GM23338 (cell line): ENCODE measurements around the gene CACTIN. TPM values are rescaled to one million over a fixed set of nuclear protein-coding genes. Genes with fewer than 3 reads are reported as not detected.

ENCODE experiments used
- ATAC-seq: fragments of 200-7000 bp; cut with Tn5 transposase; 3 replicates; pipeline ENCODE4 v1.9.1; 2020
- DNase-seq: peaks from one replicate; pipeline ENCODE4 v3.0.0-alpha.2; 2015; ENCODE audit warnings: low spot score
- H2AFZ ChIP-seq: fragments of 200-600 bp; sonication (generic); 2 replicates; pipeline ENCODE4 v1.8.0; 2016; ENCODE audit warnings: antibody characterized with exemption, mild to moderate bottlenecking, moderate library complexity
- H3F3A ChIP-seq: fragments of 200-600 bp; sonication (generic); replicated peaks from 2 replicates; pipeline ENCODE4 v1.8.0; 2017; ENCODE audit warnings: antibody characterized with exemption, mixed run types, low read depth
- H3K27ac ChIP-seq: fragments of 200-600 bp; sonication (generic); 2 replicates; pipeline ENCODE4 v1.6.1; 2016; ENCODE audit warnings: low read depth
- H3K27me3 ChIP-seq: fragments of 200-600 bp; sonication (generic); 2 replicates; pipeline ENCODE4 v1.8.0; 2016; ENCODE audit warnings: mild to moderate bottlenecking, mixed run types, moderate library complexity; ENCODE audit not compliant: insufficient read depth
- H3K36me3 ChIP-seq: fragments of 200-600 bp; sonication (generic); 2 replicates; pipeline ENCODE4 v1.8.0; 2016; ENCODE audit warnings: mild to moderate bottlenecking; ENCODE audit not compliant: insufficient read depth
- H3K4me1 ChIP-seq: fragments of 200-600 bp; sonication (generic); 2 replicates; pipeline ENCODE4 v1.8.0; 2016; ENCODE audit warnings: mild to moderate bottlenecking, moderate library complexity; ENCODE audit not compliant: insufficient read depth
- H3K4me2 ChIP-seq: fragments of 200-600 bp; sonication (generic); 2 replicates; pipeline ENCODE4 v1.7.1; 2017; ENCODE audit warnings: mixed run types
- H3K4me3 ChIP-seq: fragments of 200-600 bp; sonication (generic); 2 replicates; pipeline ENCODE4 v1.6.1; 2016; ENCODE audit warnings: mixed run types
- H3K79me2 ChIP-seq: fragments of 200-600 bp; sonication (generic); replicated peaks from 2 replicates; pipeline ENCODE4 v1.8.0; 2017; ENCODE audit warnings: mild to moderate bottlenecking; ENCODE audit not compliant: insufficient read depth
- H3K9me2 ChIP-seq: fragments of 200-600 bp; sonication (generic); 2 replicates; pipeline ENCODE4 v1.8.0; 2017; ENCODE audit not compliant: insufficient read depth
- H4K20me1 ChIP-seq: fragments of 200-600 bp; sonication (generic); replicated peaks from 2 replicates; pipeline ENCODE4 v1.8.0; 2017; ENCODE audit warnings: mild to moderate bottlenecking; ENCODE audit not compliant: insufficient read depth
- H3K27ac Mint-ChIP-seq: 2 replicates; pipeline ENCODE4 v1.8.0; 2020; ENCODE audit warnings: inconsistent platforms, mild to moderate bottlenecking, moderate library complexity, mixed read lengths
- H3K27me3 Mint-ChIP-seq: 3 replicates; pipeline ENCODE4 v1.8.0; 2022; ENCODE audit warnings: low read depth, mild to moderate bottlenecking, moderate library complexity, mixed read lengths, inconsistent platforms; ENCODE audit not compliant: insufficient read depth, poor library complexity
- H3K36me3 Mint-ChIP-seq: 3 replicates; pipeline ENCODE4 v1.8.0; 2021; ENCODE audit warnings: low read depth, mild to moderate bottlenecking, inconsistent platforms, moderate library complexity, mixed read lengths
- H3K4me1 Mint-ChIP-seq: 3 replicates; pipeline ENCODE4 v1.8.0; 2020; ENCODE audit warnings: mild to moderate bottlenecking, inconsistent platforms, mixed read lengths
- H3K4me3 Mint-ChIP-seq: 3 replicates; pipeline ENCODE4 v1.8.0; 2021; ENCODE audit warnings: moderate library complexity, mild to moderate bottlenecking, inconsistent platforms, mixed read lengths
- H3K9me3 Mint-ChIP-seq: 3 replicates; pipeline ENCODE4 v1.8.0; 2020; ENCODE audit warnings: moderate library complexity, mild to moderate bottlenecking, inconsistent platforms, mixed read lengths
- EZH2 ChIP-seq: fragments of 200-600 bp; sonication (generic); IDR thresholded peaks from one replicate; pipeline ENCODE4 v1.8.0; 2017; ENCODE audit warnings: antibody characterized with exemption, mild to moderate bottlenecking, low read depth; ENCODE audit not compliant: unreplicated experiment
- JUNB ChIP-seq: IDR thresholded peaks from one replicate; pipeline ENCODE4 v1.6.1; 2016; ENCODE audit warnings: antibody characterized with exemption; ENCODE audit not compliant: unreplicated experiment
- NANOG ChIP-seq: IDR thresholded peaks from 2 replicates; pipeline ENCODE4 v1.6.1; 2016; ENCODE audit warnings: antibody characterized with exemption, borderline replicate concordance
- POLR2AphosphoS5 ChIP-seq: IDR thresholded peaks from 2 replicates; pipeline ENCODE4 v1.6.1; 2016; ENCODE audit warnings: antibody characterized with exemption, low read depth
- ZNF114 ChIP-seq: fragments of 250-450 bp; sonication (Bioruptor Pico); IDR thresholded peaks from 2 replicates; pipeline ENCODE4 v1.5.0; 2020; ENCODE audit warnings: mild to moderate bottlenecking, moderate library complexity
- polyA plus RNA-seq: library from polyadenylated mRNA; unstranded; fragments of >200 nt; fragmentation: Nextera tagmentation; extraction: Ambion mirVana; gene quantifications from 2 replicates; pipeline ENCODE4 v1.2.1, GENCODE V29; 2016
- total RNA-seq: library from RNA; depleted of rRNA; stranded (reverse); fragments of >200 nt; shearing (Covaris generic); gene quantifications from 2 replicates; pipeline ENCODE4 v1.2.3, GENCODE V29; 2014
- TF ChIP-seq, protein P1 (sequence below): fragments of 250-450 bp; sonication (Bioruptor Pico); IDR thresholded peaks from 2 replicates; pipeline ENCODE4 v1.5.0; 2020; ENCODE audit warnings: mild to moderate bottlenecking, moderate library complexity
- TF ChIP-seq, protein P2 (sequence below), 2 experiments: fragments of 200-600 bp in 1 of 2; sonication (generic) in 1 of 2; conservative IDR thresholded peaks; 2 replicates each; pipeline versions ENCODE4 v1.5.1 to v1.6.1; 2016 to 2017; ENCODE audit warnings: antibody characterized with exemption in 2 of 2, low read depth in 2 of 2, mild to moderate bottlenecking in 2 of 2, moderate library complexity in 1 of 2
- TF ChIP-seq, protein P3 (sequence below): IDR thresholded peaks from 2 replicates; pipeline ENCODE4 v1.6.1; 2016; ENCODE audit warnings: antibody characterized with exemption

CACTIN gene
- total and polyA plus RNA-seq, 2 experiments from 2014 or later = 14.3 to 47.4 TPM

DNA sequence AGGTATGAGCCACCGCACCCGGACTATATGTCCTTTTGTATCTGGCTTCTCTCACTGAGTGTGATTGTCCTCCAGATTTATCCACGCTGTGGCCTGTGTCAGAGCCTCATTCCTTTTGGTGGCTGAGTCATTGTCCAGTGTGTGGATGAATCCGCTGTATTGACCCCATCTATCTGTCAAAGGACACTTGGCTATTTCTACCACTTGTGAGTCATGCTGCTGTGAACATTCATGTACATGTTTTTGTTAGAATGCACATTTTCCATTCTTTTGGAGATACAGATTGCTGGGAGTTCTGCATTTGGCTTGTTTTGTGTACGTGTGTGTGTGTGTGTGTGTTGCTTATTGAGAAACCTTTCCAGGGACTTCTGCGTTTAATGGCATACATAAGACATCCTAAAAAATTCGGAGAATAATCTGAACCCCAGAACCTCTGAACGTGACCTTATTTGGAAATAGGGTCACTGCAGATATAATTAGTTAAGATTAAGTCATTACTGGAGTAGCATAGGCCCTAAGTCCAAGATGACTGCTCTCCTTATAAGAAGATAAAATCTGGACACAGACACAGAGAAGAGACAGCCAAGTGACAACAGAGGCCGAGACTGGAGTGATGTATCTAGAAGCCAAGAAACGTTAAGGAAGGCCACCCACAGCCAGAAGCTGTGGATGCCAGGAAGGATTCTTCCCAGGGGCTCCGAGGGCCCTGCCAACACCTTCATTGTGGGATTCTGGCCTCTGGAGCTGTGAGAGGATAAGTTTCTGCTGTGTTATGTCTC lies 46.2 kb downstream of the CACTIN start:
- Histone ChIP-seq H3K36me3 (no peaks in the 10 kb centered on the region), H3K27me3 (peaks cover 35% of the 10 kb centered on the region), H4K20me1 (no peaks in the 10 kb centered on the region), H3K4me3 (no peak overlapping the region), H3K79me2 (no peaks in the 10 kb centered on the region), H3K27ac (no peak overlapping the region), H3K4me1 (peaks cover 12% of the 10 kb centered on the region), H3K4me2 (no peak overlapping the region), H3F3A (peaks cover 5% of the 10 kb centered on the region; the same call in 1 of the 2 replicates), H3K9me2 (no peaks in the 10 kb centered on the region), H2AFZ (no peak overlapping the region)
- Mint-ChIP-seq H3K27me3 (peaks cover 35% of the 10 kb centered on the region), H3K9me3 (no peaks in the 10 kb centered on the region), H3K27ac (no peak overlapping the region), H3K4me1 (peaks cover 3% of the 10 kb centered on the region), H3K36me3 (peaks cover 3% of the 10 kb centered on the region), H3K4me3 (no peak overlapping the region; the same call in 2 of the 3 replicates)
- ATAC-seq (no peak), DNase-seq (no peak)
- TF ChIP-seq, protein P1, sequence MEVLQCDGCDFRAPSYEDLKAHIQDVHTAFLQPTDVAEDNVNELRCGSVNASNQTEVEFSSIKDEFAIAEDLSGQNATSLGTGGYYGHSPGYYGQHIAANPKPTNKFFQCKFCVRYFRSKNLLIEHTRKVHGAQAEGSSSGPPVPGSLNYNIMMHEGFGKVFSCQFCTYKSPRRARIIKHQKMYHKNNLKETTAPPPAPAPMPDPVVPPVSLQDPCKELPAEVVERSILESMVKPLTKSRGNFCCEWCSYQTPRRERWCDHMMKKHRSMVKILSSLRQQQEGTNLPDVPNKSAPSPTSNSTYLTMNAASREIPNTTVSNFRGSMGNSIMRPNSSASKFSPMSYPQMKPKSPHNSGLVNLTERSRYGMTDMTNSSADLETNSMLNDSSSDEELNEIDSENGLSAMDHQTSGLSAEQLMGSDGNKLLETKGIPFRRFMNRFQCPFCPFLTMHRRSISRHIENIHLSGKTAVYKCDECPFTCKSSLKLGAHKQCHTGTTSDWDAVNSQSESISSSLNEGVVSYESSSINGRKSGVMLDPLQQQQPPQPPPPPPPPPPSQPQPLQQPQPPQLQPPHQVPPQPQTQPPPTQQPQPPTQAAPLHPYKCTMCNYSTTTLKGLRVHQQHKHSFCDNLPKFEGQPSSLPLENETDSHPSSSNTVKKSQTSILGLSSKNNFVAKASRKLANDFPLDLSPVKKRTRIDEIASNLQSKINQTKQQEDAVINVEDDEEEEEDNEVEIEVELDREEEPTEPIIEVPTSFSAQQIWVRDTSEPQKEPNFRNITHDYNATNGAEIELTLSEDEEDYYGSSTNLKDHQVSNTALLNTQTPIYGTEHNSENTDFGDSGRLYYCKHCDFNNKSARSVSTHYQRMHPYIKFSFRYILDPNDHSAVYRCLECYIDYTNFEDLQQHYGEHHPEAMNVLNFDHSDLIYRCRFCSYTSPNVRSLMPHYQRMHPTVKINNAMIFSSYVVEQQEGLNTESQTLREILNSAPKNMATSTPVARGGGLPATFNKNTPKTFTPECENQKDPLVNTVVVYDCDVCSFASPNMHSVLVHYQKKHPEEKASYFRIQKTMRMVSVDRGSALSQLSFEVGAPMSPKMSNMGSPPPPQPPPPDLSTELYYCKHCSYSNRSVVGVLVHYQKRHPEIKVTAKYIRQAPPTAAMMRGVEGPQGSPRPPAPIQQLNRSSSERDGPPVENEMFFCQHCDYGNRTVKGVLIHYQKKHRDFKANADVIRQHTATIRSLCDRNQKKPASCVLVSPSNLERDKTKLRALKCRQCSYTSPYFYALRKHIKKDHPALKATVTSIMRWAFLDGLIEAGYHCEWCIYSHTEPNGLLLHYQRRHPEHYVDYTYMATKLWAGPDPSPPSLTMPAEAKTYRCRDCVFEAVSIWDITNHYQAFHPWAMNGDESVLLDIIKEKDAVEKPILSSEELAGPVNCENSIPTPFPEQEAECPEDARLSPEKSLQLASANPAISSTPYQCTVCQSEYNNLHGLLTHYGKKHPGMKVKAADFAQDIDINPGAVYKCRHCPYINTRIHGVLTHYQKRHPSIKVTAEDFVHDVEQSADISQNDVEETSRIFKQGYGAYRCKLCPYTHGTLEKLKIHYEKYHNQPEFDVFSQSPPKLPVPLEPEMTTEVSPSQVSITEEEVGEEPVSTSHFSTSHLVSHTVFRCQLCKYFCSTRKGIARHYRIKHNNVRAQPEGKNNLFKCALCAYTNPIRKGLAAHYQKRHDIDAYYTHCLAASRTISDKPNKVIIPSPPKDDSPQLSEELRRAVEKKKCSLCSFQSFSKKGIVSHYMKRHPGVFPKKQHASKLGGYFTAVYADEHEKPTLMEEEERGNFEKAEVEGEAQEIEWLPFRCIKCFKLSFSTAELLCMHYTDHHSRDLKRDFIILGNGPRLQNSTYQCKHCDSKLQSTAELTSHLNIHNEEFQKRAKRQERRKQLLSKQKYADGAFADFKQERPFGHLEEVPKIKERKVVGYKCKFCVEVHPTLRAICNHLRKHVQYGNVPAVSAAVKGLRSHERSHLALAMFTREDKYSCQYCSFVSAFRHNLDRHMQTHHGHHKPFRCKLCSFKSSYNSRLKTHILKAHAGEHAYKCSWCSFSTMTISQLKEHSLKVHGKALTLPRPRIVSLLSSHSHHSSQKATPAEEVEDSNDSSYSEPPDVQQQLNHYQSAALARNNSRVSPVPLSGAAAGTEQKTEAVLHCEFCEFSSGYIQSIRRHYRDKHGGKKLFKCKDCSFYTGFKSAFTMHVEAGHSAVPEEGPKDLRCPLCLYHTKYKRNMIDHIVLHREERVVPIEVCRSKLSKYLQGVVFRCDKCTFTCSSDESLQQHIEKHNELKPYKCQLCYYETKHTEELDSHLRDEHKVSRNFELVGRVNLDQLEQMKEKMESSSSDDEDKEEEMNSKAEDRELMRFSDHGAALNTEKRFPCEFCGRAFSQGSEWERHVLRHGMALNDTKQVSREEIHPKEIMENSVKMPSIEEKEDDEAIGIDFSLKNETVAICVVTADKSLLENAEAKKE (CRISPR knock-in tag) = no peak
- TF ChIP-seq, protein P2, sequence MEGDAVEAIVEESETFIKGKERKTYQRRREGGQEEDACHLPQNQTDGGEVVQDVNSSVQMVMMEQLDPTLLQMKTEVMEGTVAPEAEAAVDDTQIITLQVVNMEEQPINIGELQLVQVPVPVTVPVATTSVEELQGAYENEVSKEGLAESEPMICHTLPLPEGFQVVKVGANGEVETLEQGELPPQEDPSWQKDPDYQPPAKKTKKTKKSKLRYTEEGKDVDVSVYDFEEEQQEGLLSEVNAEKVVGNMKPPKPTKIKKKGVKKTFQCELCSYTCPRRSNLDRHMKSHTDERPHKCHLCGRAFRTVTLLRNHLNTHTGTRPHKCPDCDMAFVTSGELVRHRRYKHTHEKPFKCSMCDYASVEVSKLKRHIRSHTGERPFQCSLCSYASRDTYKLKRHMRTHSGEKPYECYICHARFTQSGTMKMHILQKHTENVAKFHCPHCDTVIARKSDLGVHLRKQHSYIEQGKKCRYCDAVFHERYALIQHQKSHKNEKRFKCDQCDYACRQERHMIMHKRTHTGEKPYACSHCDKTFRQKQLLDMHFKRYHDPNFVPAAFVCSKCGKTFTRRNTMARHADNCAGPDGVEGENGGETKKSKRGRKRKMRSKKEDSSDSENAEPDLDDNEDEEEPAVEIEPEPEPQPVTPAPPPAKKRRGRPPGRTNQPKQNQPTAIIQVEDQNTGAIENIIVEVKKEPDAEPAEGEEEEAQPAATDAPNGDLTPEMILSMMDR (conservative IDR thresholded peaks at IDR 0.05; ENCODE audit: low read depth in 2 of 2) = no peak
- no peak for TF ChIP-seq ZNF114 (CRISPR knock-in tag)
- TF ChIP-seq JUNB = no peak
- no peak for TF ChIP-seq NANOG
- TF ChIP-seq POLR2AphosphoS5 = no peak
- TF ChIP-seq, protein P3, sequence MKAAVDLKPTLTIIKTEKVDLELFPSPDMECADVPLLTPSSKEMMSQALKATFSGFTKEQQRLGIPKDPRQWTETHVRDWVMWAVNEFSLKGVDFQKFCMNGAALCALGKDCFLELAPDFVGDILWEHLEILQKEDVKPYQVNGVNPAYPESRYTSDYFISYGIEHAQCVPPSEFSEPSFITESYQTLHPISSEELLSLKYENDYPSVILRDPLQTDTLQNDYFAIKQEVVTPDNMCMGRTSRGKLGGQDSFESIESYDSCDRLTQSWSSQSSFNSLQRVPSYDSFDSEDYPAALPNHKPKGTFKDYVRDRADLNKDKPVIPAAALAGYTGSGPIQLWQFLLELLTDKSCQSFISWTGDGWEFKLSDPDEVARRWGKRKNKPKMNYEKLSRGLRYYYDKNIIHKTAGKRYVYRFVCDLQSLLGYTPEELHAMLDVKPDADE = no peak
- TF ChIP-seq EZH2 = no peak
